Skeletal muscle tissue (tissue), 4 donors: ENCODE measurements around the gene CREG2. TPM values are rescaled to one million over a fixed set of nuclear protein-coding genes. Genes with fewer than 3 reads are reported as not detected.

Experiments used
- H3K27ac ChIP-seq: one replicate; pipeline ENCODE4 v1.7.0; 2013; ENCODE audit warnings: mild to moderate bottlenecking, low read depth, low read length, inconsistent platforms
- H3K27me3 ChIP-seq, 3 donors: one replicate each; pipeline ENCODE4 v1.7.0; 2013; ENCODE audit warnings: low read length in 3 of 3; ENCODE audit not compliant: control insufficient read depth in 3 of 3, insufficient read depth in 3 of 3
- H3K36me3 ChIP-seq, 3 donors: one replicate each; pipeline ENCODE4 v1.7.0; 2013; ENCODE audit warnings: low read length in 3 of 3; ENCODE audit not compliant: control insufficient read depth in 3 of 3, insufficient read depth in 3 of 3
- H3K4me1 ChIP-seq, 3 donors: one replicate each; pipeline ENCODE4 v1.7.0; 2013; ENCODE audit warnings: low read length in 3 of 3, mild to moderate bottlenecking in 3 of 3; ENCODE audit not compliant: control insufficient read depth in 3 of 3, insufficient read depth in 3 of 3
- H3K4me3 ChIP-seq, 3 donors: one replicate each; pipeline ENCODE4 v1.7.0; 2013; ENCODE audit warnings: low read length in 3 of 3
- H3K9ac ChIP-seq, 3 donors: one replicate each; pipeline ENCODE4 v1.7.0; 2013; ENCODE audit warnings: low read length in 3 of 3, mild to moderate bottlenecking in 3 of 3, moderate library complexity in 2 of 3, low read depth in 1 of 3
- H3K9me3 ChIP-seq, 3 donors: one replicate each; pipeline ENCODE4 v1.7.0; 2013; ENCODE audit warnings: low read length in 3 of 3; ENCODE audit not compliant: control insufficient read depth in 3 of 3
- total RNA-seq: library from RNA; depleted of rRNA; stranded (reverse); fragments of >200 nt; gene quantifications from one replicate; pipeline ENCODE4 v1.2.3, GENCODE V29; 2014
- donor health status: Osteomylitis.

Gene CREG2, protein sequence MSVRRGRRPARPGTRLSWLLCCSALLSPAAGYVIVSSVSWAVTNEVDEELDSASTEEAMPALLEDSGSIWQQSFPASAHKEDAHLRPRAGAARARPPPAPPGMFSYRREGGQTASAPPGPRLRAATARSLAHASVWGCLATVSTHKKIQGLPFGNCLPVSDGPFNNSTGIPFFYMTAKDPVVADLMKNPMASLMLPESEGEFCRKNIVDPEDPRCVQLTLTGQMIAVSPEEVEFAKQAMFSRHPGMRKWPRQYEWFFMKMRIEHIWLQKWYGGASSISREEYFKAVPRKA
- 1.6 TPM for total RNA-seq

DNA sequence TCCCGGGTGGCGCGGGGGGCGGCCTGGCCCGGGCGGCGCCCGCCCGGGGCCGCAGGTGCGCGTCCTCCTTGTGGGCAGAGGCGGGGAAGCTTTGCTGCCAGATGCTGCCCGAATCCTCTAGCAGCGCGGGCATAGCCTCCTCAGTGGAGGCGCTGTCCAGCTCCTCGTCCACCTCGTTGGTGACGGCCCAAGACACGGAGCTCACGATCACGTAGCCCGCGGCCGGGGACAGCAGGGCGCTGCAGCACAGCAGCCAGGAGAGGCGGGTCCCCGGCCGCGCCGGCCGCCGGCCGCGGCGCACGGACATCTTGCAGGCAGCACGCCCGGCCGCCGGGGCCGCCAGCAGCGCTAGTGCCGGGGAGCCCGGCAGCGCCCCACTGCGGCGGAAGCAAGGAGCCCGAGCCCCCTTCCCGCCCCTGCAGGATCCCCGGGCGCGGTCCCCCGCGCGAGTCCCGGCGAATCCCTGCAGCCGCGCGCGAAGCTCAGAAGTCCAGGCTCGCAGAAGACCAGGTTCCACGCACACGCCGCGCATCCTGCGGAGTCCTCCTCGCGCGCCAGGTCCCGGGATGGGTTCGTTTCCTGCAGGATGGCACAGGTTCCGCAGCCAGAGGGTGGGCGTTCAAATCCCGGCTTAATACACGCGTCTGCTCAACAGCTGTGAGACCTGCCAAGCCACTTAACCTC, at the start of gene CREG2:
TSS of gene CREG2 (minus strand) at position 353 of the 684 bp plus-strand sequence. CDS start at position 307, 46 bp downstream.
- Histone ChIP-seq H3K4me1 (peaks cover 9 to 11% (median 10%) of the 10 kb centered on the region in 3 donors), H3K36me3 (no peaks in the 10 kb centered on the region), H3K4me3 (peak within 1 kb of the TSS; percentile 35 to 70 (median 54)), H3K9me3 (no peaks in the 10 kb centered on the region), H3K9ac (peak within 1 kb of the TSS in 1 of 3 donors; percentile 60), H3K27me3 (peaks cover 13 to 50% (median 29%) of the 10 kb centered on the region in 3 donors), H3K27ac (no peak within 1 kb of the TSS)

DNA sequence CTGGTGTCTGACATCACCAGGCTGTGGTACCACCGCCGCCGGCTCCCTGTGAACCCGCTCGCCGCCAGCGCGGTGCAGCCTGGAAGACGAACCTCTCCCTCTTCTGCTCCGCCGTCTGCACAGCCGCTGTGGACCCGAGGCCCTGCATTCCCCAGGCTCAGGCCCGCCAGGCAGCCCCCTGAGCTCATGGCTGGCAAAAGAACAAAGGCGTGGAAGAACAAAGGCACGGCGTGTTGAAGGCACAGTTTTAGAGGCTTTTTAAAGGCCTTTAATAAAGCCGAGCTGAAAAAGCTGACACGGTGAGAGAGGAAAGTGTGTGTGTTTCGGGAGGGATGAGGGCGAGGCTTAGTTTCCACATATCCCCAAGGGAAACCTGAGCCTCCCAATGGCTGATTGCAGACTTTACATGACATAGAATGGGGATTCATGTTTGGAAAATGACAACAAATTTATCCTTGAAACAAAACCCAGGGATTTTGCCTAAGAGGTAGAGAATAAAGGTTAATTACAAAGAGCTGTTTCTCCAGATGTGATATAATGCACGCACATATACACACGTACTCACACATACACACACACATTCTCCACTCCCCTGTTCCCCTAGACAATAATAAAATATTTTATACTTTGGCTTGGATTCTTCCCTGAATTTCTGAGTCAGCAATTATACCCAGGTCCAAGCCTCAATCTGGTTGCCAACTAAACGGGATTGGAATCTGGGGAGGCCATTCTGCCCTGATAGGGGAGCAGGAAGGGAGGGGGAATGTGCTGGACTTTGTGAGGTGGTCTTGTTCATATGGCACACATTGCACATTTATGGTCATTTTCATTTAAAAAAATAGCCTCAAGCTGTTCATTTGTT, 47.9 kb upstream of the CREG2 start:
- Histone ChIP-seq H3K4me3 (peak overlapping the region in 2 of 3 donors; percentile 15 to 31), H3K9ac (peak overlapping the region in 1 of 3 donors; percentile 61), H3K27ac (no peak overlapping the region), H3K9me3 (no peaks in the 10 kb centered on the region), H3K4me1 (peaks cover 0 to 4% (median 2%) of the 10 kb centered on the region in 3 donors), H3K27me3 (no peaks in the 10 kb centered on the region), H3K36me3 (no peaks in the 10 kb centered on the region)

DNA sequence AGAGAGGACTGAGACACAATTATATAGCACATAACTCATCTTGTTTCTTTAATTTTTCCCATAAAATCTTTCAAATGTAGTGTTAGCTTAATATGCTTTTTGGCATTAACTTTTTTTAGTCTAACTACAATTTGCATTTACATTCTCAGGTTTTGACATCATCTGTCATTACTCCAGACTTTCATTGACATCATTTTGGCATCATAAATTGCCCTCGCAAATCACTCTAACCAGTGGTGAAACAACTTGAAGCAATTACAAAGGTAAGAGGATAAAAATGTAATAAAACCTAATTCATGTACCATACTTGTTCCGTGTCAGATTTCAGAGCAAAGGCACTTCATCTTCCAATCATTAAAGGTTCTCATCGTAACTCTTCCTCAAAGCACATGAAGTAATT, 46.2 kb upstream of the CREG2 start:
- Histone ChIP-seq H3K27ac (no peak overlapping the region), H3K36me3 (no peaks in the 10 kb centered on the region), H3K9me3 (no peaks in the 10 kb centered on the region), H3K4me3 (no peak overlapping the region), H3K27me3 (no peaks in the 10 kb centered on the region), H3K4me1 (peaks cover 4 to 9% (median 5%) of the 10 kb centered on the region in 3 donors), H3K9ac (no peak overlapping the region)

DNA sequence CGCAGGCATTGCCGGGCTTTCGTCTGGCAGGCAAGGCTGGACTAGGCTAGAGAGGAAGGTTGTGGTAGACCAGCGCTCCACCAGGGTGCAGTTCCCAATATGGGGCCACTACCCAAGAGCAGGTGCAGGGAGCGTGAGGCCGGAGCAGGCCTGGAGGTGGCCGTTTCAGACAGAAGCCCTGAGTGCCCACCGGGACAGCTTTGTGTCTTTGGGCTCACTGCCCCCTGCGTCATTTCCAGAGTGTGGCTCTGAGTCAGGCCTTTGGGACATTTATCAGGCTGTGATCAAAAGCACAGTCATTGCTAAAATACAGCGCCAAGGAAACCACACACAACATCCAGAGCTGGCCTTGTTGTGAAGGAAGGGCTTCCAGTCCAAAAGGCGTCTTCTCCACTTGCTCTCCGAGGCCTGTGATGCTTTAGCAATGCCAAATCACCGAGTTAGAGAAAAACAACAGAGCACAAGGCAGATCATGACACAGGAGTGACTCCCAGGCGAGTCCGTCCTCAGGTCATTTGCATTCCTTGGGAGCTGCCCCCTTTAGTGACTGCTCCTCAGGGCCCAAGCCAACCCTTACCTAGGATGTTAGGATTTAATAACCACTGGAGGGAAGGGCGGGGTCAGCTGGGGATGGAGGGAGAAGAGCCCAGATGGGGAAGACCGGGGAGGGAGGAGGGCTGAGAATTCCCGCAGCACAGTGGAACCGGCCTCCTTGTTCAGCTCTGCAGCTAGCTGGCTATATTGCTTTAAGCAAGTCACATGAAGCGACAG, 45.3 kb upstream of the CREG2 start:
- Histone ChIP-seq H3K36me3 (no peaks in the 10 kb centered on the region), H3K4me1 (peaks cover 5 to 12% (median 7%) of the 10 kb centered on the region in 3 donors), H3K4me3 (no peak overlapping the region), H3K27ac (no peak overlapping the region), H3K9ac (no peak overlapping the region), H3K9me3 (no peaks in the 10 kb centered on the region), H3K27me3 (no peaks in the 10 kb centered on the region)

DNA sequence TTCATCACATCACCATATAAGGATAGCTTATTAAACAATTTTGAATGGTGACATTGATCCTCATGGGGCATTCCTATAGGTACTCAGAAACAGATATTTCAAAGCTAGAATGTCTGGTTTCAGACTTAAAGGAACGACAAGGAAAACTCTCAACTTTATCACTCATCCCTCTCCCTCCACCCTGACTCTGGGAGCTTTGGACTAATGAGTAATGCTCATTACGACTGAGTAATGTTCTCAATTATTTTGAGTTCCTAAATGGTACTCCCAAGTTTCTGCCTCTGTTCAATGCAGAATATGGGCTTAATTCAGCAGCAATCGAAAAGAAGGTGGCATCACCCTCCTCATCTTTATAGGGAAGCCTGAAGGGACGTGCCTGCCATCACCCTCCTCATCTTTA, 44.2 kb upstream of the CREG2 start:
- Histone ChIP-seq H3K9me3 (no peaks in the 10 kb centered on the region), H3K9ac (no peak overlapping the region), H3K27ac (no peak overlapping the region), H3K27me3 (no peaks in the 10 kb centered on the region), H3K4me1 (peaks cover 5 to 12% (median 7%) of the 10 kb centered on the region in 3 donors), H3K36me3 (no peaks in the 10 kb centered on the region), H3K4me3 (no peak overlapping the region)

DNA sequence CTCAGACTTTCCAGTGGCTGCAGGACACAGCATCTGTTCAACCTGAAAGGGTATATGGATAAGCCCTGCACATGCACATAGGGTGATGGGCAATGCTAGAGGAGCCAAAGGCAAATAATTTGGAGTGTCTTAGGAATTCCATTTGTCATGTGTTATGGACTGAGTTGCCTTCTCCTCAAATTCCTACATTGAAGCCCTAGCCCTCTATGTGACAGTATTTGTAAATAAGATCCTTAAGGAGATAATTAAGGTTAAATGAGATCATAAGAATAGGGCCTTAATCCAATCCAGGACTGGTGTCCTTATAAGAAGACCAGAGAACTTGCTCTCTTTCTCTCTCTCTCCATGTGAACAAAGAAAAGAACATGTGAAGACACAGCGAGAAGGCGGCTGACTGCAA, 42.9 kb upstream of the CREG2 start:
- no peak overlapping the region for H3K27ac ChIP-seq
- no peaks in the 10 kb centered on the region for H3K27me3 ChIP-seq
- H3K4me1 ChIP-seq = peaks cover 5 to 12% (median 7%) of the 10 kb centered on the region in 3 donors
- no peaks in the 10 kb centered on the region for H3K9me3 ChIP-seq
- H3K36me3 ChIP-seq = no peaks in the 10 kb centered on the region
- H3K9ac ChIP-seq = no peak overlapping the region
- H3K4me3 ChIP-seq = no peak overlapping the region

DNA sequence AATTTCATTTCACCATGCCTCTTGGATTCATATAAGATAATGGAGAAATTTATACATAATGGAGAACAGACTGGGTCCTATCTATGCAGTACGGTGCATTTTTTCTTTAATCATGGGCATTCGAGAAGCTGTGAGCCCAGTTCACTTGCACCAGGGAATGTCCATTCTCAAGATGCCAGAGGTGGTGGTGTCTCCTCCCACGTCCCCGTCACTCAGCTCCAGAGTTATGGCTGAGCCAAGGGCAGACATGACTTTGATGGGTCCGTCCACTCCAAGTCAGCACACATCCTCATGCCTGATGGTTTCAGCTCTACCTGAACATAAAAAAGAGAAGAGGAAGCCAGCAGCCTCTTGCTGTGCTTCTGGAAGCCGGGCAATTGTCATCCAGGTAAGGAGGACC, 42.1 kb upstream of the CREG2 start:
- Histone ChIP-seq H3K4me1 (peaks cover 5 to 9% (median 7%) of the 10 kb centered on the region in 3 donors), H3K4me3 (no peak overlapping the region), H3K9ac (no peak overlapping the region), H3K36me3 (no peaks in the 10 kb centered on the region), H3K9me3 (no peaks in the 10 kb centered on the region), H3K27ac (no peak overlapping the region), H3K27me3 (no peaks in the 10 kb centered on the region)

DNA sequence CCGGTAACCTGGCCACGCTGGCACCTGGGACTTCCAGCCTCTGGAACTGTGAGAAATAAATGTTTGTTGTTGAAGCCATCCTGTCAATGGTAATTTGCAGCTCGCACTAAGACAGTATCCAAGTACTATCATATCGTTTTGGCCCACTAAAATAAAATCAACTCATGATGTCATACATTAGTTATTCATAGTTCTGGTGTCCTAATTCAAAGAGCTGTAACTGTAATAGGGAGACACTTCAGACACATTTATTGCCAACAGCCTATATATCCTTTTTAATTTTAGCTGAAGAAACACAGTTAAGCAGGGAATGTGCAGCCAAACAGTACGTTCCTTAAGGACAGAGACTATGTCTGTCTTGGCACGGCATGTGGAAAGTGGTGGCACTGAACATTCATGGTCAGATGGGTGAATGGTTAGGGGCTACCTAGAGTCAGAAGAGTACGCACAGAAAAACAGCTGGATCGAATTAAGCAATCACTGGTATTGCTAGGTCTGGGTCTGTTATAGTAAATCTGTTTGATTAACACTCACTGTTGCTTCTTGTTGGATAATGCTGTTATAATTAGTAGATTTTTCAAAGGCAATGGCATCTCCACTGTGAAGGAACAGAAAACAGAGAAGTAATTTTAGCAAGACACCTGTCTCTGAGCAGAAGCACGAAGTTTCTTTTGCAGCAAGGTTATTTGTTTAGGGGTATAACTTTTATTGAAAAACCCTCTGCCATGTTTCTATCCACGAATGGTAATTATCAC, 41.3 kb upstream of the CREG2 start:
- no peaks in the 10 kb centered on the region for H3K9me3 ChIP-seq
- H3K9ac ChIP-seq = peak overlapping the region in 1 of 3 donors; percentile 45
- H3K36me3 ChIP-seq = no peaks in the 10 kb centered on the region
- peak overlapping the region in 2 of 3 donors; percentile 17 to 52 for H3K4me3 ChIP-seq
- H3K27me3 ChIP-seq = no peaks in the 10 kb centered on the region
- peak overlapping the region; percentile 59 for H3K27ac ChIP-seq
- H3K4me1 ChIP-seq = peaks cover 5 to 9% (median 7%) of the 10 kb centered on the region in 3 donors

DNA sequence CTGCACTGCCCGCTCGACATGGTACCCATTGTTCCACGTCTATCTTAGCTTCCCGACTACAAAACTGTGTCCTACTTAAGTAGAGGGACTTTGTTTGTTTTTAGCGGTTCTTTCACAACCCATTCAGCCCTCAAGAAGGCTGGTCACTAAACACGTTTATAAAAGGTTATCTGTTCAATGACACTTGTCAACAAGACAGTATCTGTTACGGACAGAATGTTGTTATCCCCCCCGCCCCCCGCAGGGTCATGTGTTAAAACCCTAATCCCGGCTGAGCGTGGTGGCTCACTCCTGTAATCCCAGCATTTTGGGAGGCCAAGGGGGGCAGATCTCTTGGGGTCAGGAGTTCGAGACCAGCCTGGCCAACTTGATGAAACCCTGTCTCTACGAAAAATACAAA, 40.4 kb upstream of the CREG2 start:
- Histone ChIP-seq H3K4me1 (peaks cover 5 to 9% (median 7%) of the 10 kb centered on the region in 3 donors), H3K9ac (no peak overlapping the region), H3K27me3 (no peaks in the 10 kb centered on the region), H3K27ac (no peak overlapping the region), H3K9me3 (no peaks in the 10 kb centered on the region), H3K36me3 (no peaks in the 10 kb centered on the region), H3K4me3 (no peak overlapping the region)
